Measurements from ENCODE around the gene EMSY. TPM values are rescaled to one million over a fixed set of nuclear protein-coding genes. Genes with fewer than 3 reads are reported as not detected.

The EMSY gene
- total RNA-seq (2022; extraction: Qiagen RNA extraction): 9.8 to 17.4 TPM (median 12.4 TPM) in 5 replicates

GRCh38 chr11:76444384-76445120, at the start of gene EMSY:
Gene EMSY, plus strand, starts transcription at chr11:76445018. Its CDS starts 1,921 bp downstream, at chr11:76446939.

Other genes starting within 250 kb of the EMSY start
- gene WNT11, start 238.5 kb upstream of the EMSY start, total RNA-seq (2022; extraction: Qiagen RNA extraction): 1.1 to 2.1 TPM (median 1.8 TPM) in 5 replicates
- gene THAP12, start 63.9 kb upstream of the EMSY start, total RNA-seq (2022; extraction: Qiagen RNA extraction): 40.1 to 60.1 TPM (median 45.0 TPM) in 5 replicates
- gene GVQW3, start 63.7 kb upstream of the EMSY start, total RNA-seq (2022; extraction: Qiagen RNA extraction): 0.32 to 1.3 TPM (median 0.90 TPM) in 5 replicates
- gene LRRC32, start 225.7 kb downstream of the EMSY start, total RNA-seq (2022; extraction: Qiagen RNA extraction): 0.17 to 0.23 TPM (median 0.21 TPM) in 5 replicates

Data from A549 treated with Hydrocortisone at 1 μM for 4 hours (cell line).